HG03439 (cell line): Measurements from ENCODE around the gene RNF130.

Source experiments
- ATAC-seq: cut with Tn5 transposase; IDR thresholded peaks from one replicate; pipeline ENCODE4 v1.9.1; 2021; ENCODE audit warnings: mild to moderate bottlenecking, moderate library complexity; ENCODE audit not compliant: unreplicated experiment

RNF130 gene

GRCh38 chr5:180060192-180060591 lies 11.4 kb downstream of the RNF130 start:
- ATAC-seq = no peak

GRCh38 chr5:180059326-180059725 lies 12.2 kb downstream of the RNF130 start:
- no peak for ATAC-seq

- ATAC-seq = no peak
Measured at GRCh38 chr5:180056153-180056552, 15.4 kb downstream of the RNF130 start.

- no peak for ATAC-seq
Measured at GRCh38 chr5:180054226-180054625, 17.3 kb downstream of the RNF130 start.

- ATAC-seq = no peak
Measured at GRCh38 chr5:180053061-180053602, 18.4 kb downstream of the RNF130 start.

- no peak for ATAC-seq
Measured at GRCh38 chr5:180052211-180052818, 19.2 kb downstream of the RNF130 start.

- no peak for ATAC-seq
Measured at GRCh38 chr5:180050121-180050940, 21.2 kb downstream of the RNF130 start.

GRCh38 chr5:180049185-180049548 lies 22.4 kb downstream of the RNF130 start:
- ATAC-seq = no peak

GRCh38 chr5:180047667-180048066 lies 23.9 kb downstream of the RNF130 start:
- ATAC-seq = no peak

GRCh38 chr5:180046656-180047055 lies 24.9 kb downstream of the RNF130 start:
- ATAC-seq = no peak

GRCh38 chr5:180045889-180046499 lies 25.6 kb downstream of the RNF130 start:
- no peak for ATAC-seq

GRCh38 chr5:180043377-180043776 lies 28.2 kb downstream of the RNF130 start:
- no peak for ATAC-seq

- no peak for ATAC-seq
Measured at GRCh38 chr5:180041301-180042274, 30.0 kb downstream of the RNF130 start.

GRCh38 chr5:180040287-180041214 lies 31.0 kb downstream of the RNF130 start:
- ATAC-seq = no peak

GRCh38 chr5:180035206-180035931 lies 36.2 kb downstream of the RNF130 start:
- ATAC-seq = no peak

GRCh38 chr5:180034564-180034963 lies 37.0 kb downstream of the RNF130 start:
- no peak for ATAC-seq

- ATAC-seq = no peak
Measured at GRCh38 chr5:180027459-180028089, 44.0 kb downstream of the RNF130 start.

GRCh38 chr5:180026734-180027458 lies 44.7 kb downstream of the RNF130 start:
- no peak for ATAC-seq
